HEK293 (cell line): ENCODE data around the gene SH2D7.
A peak's percentile ranks its signal among the peaks of the same experiment; 100 is the strongest.

Source experiments
- FEZF1 ChIP-seq: fragments of 450-650 bp; formaldehyde crosslinking; IDR thresholded peaks from 2 replicates; pipeline ENCODE4 v1.5.1; 2016; ENCODE audit warnings: missing biosample characterization, missing genetic modification characterization
- MEIS1 ChIP-seq: sonication (generic); formaldehyde crosslinking; IDR thresholded peaks from 2 replicates; pipeline ENCODE4 v1.8.1; 2022; ENCODE audit warnings: missing genetic modification reagents, mild to moderate bottlenecking, borderline replicate concordance
- SCRT1 ChIP-seq: fragments of 450-650 bp; formaldehyde crosslinking; IDR thresholded peaks from 2 replicates; pipeline ENCODE4 v1.5.1; 2016; ENCODE audit warnings: missing biosample characterization, missing genetic modification characterization, borderline replicate concordance
- SP7 ChIP-seq: fragments of 450-650 bp; formaldehyde crosslinking; IDR thresholded peaks from 2 replicates; pipeline ENCODE4 v1.5.1; 2016; ENCODE audit warnings: missing biosample characterization, missing genetic modification characterization
- ZBTB17 ChIP-seq: fragments of 450-650 bp; formaldehyde crosslinking; IDR thresholded peaks from 2 replicates; pipeline ENCODE4 v1.5.1; 2016; ENCODE audit warnings: missing biosample characterization, missing genetic modification characterization
- ZBTB8A ChIP-seq: fragments of 450-650 bp; formaldehyde crosslinking; IDR thresholded peaks from 2 replicates; pipeline ENCODE4 v1.5.1; 2016; ENCODE audit warnings: missing biosample characterization, missing genetic modification characterization
- ZEB2 ChIP-seq: fragments of 450-650 bp; formaldehyde crosslinking; IDR thresholded peaks from 2 replicates; pipeline ENCODE4 v1.5.1; 2016; ENCODE audit warnings: missing biosample characterization, missing genetic modification characterization
- ZNF155 ChIP-seq: fragments of 450-650 bp; formaldehyde crosslinking; IDR thresholded peaks from 2 replicates; pipeline ENCODE4 v1.5.1; 2016; ENCODE audit warnings: missing biosample characterization, missing genetic modification characterization
- ZNF221 ChIP-seq: fragments of 450-650 bp; formaldehyde crosslinking; IDR thresholded peaks from 2 replicates; pipeline ENCODE4 v1.5.1; 2017; ENCODE audit warnings: missing biosample characterization, missing genetic modification characterization, borderline replicate concordance
- ZNF274 ChIP-seq, 2 experiments: fragments of 200-500 bp in 1 of 2; fragments of 450-650 bp in 1 of 2; sonication (Bioruptor generic) in 1 of 2; formaldehyde crosslinking in 1 of 2; IDR thresholded peaks; 2 replicates each; pipeline versions ENCODE4 v1.5.1 to v1.6.1; 2014 to 2016; ENCODE audit warnings: borderline replicate concordance in 1 of 2, inconsistent platforms in 1 of 2, low read length in 1 of 2, missing biosample characterization in 1 of 2, missing genetic modification characterization in 1 of 2
- ZNF311 ChIP-seq: fragments of 450-650 bp; formaldehyde crosslinking; IDR thresholded peaks from 2 replicates; pipeline ENCODE4 v1.5.1; 2017; ENCODE audit warnings: missing biosample characterization, missing genetic modification characterization, borderline replicate concordance
- ZNF335 ChIP-seq: fragments of 450-650 bp; formaldehyde crosslinking; conservative IDR thresholded peaks from 2 replicates; pipeline ENCODE4 v1.5.1; 2016; ENCODE audit warnings: missing biosample characterization, missing genetic modification characterization
- ZNF558 ChIP-seq: fragments of 450-650 bp; formaldehyde crosslinking; IDR thresholded peaks from 2 replicates; pipeline ENCODE4 v1.5.1; 2016; ENCODE audit warnings: missing biosample characterization, missing genetic modification characterization
- ZNF600 ChIP-seq: fragments of 450-650 bp; formaldehyde crosslinking; IDR thresholded peaks from 2 replicates; pipeline ENCODE4 v1.5.1; 2016; ENCODE audit warnings: missing biosample characterization, missing genetic modification characterization
- ZNF629 ChIP-seq: fragments of 450-650 bp; formaldehyde crosslinking; IDR thresholded peaks from 2 replicates; pipeline ENCODE4 v1.5.1; 2017; ENCODE audit warnings: missing biosample characterization, missing genetic modification characterization
- ZNF837 ChIP-seq: fragments of 450-650 bp; formaldehyde crosslinking; IDR thresholded peaks from 2 replicates; pipeline ENCODE4 v1.5.1; 2016; ENCODE audit warnings: missing biosample characterization, missing genetic modification characterization
- ZSCAN30 ChIP-seq: fragments of 450-650 bp; IDR thresholded peaks from 2 replicates; pipeline ENCODE4 v1.5.1; 2018; ENCODE audit warnings: missing biosample characterization, mild to moderate bottlenecking, missing genetic modification characterization, moderate library complexity
- ZXDB ChIP-seq: fragments of 450-650 bp; formaldehyde crosslinking; IDR thresholded peaks from 2 replicates; pipeline ENCODE4 v1.5.1; 2016; ENCODE audit warnings: missing biosample characterization, missing genetic modification characterization
- TF ChIP-seq, protein P1 (sequence below): fragments of 450-650 bp; formaldehyde crosslinking; IDR thresholded peaks from 2 replicates; pipeline ENCODE4 v1.5.1; 2016; ENCODE audit warnings: missing biosample characterization, missing genetic modification characterization
- TF ChIP-seq, protein P2 (sequence below): fragments of 450-650 bp; formaldehyde crosslinking; IDR thresholded peaks from 2 replicates; pipeline ENCODE4 v1.5.1; 2016; ENCODE audit warnings: missing biosample characterization, missing genetic modification characterization
- TF ChIP-seq, protein P3 (sequence below): fragments of 450-650 bp; formaldehyde crosslinking; IDR thresholded peaks from 2 replicates; pipeline ENCODE4 v1.5.1; 2016; ENCODE audit warnings: missing biosample characterization, missing genetic modification characterization
- TF ChIP-seq, protein P4 (sequence below): fragments of 450-650 bp; formaldehyde crosslinking; IDR thresholded peaks from 2 replicates; pipeline ENCODE4 v1.5.1; 2017; ENCODE audit warnings: missing biosample characterization, mild to moderate bottlenecking, missing genetic modification characterization, moderate library complexity

Gene SH2D7

DNA sequence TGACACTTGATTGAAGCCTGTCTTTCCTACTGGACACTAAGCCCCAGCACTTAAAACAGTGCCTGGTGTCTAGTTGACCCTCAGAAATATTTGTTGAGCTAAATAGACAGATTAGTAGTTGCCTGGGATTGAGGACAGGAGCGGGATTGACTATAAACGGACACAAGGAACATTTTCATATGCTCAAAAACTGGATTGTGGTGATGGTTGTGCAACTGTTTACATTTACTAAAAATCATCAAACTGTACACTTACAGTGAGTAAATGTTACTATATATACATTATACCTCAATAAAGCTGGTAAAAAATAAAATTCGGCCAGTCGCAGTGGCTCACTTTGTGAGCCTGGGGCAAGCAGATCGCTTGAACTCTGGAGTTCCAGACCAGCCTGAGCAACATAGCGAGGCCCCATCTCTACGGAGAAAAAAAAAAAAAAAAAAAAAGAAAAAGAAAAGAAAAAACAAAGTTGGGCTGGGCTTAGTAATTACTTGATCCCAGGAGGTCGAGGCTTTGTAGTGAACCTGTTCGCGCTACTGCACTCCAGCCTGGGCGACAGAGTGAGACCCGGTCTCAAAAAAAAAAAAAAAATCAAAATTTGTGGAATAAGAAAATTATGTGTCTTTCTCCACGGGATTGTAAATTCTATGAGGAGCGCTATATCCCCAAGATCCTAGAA, 56.2 kb downstream of the SH2D7 start (continued):
- TF ChIP-seq, protein P1, sequence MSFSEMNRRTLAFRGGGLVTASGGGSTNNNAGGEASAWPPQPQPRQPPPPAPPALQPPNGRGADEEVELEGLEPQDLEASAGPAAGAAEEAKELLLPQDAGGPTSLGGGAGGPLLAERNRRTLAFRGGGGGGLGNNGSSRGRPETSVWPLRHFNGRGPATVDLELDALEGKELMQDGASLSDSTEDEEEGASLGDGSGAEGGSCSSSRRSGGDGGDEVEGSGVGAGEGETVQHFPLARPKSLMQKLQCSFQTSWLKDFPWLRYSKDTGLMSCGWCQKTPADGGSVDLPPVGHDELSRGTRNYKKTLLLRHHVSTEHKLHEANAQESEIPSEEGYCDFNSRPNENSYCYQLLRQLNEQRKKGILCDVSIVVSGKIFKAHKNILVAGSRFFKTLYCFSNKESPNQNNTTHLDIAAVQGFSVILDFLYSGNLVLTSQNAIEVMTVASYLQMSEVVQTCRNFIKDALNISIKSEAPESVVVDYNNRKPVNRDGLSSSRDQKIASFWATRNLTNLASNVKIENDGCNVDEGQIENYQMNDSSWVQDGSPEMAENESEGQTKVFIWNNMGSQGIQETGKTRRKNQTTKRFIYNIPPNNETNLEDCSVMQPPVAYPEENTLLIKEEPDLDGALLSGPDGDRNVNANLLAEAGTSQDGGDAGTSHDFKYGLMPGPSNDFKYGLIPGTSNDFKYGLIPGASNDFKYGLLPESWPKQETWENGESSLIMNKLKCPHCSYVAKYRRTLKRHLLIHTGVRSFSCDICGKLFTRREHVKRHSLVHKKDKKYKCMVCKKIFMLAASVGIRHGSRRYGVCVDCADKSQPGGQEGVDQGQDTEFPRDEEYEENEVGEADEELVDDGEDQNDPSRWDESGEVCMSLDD (tag by site-specific recombination): no peak
- TF ChIP-seq, protein P2, sequence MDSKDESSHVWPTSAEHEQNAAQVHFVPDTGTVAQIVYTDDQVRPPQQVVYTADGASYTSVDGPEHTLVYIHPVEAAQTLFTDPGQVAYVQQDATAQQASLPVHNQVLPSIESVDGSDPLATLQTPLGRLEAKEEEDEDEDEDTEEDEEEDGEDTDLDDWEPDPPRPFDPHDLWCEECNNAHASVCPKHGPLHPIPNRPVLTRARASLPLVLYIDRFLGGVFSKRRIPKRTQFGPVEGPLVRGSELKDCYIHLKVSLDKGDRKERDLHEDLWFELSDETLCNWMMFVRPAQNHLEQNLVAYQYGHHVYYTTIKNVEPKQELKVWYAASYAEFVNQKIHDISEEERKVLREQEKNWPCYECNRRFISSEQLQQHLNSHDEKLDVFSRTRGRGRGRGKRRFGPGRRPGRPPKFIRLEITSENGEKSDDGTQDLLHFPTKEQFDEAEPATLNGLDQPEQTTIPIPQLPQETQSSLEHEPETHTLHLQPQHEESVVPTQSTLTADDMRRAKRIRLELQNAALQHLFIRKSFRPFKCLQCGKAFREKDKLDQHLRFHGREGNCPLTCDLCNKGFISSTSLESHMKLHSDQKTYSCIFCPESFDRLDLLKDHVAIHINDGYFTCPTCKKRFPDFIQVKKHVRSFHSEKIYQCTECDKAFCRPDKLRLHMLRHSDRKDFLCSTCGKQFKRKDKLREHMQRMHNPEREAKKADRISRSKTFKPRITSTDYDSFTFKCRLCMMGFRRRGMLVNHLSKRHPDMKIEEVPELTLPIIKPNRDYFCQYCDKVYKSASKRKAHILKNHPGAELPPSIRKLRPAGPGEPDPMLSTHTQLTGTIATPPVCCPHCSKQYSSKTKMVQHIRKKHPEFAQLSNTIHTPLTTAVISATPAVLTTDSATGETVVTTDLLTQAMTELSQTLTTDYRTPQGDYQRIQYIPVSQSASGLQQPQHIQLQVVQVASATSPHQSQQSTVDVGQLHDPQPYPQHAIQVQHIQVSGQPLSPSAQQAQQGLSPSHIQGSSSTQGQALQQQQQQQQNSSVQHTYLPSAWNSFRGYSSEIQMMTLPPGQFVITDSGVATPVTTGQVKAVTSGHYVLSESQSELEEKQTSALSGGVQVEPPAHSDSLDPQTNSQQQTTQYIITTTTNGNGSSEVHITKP (tag by site-specific recombination): 0 out of 2 replicates have a peak, but pooled peaks have one; percentile 20
- TF ChIP-seq ZEB2: peak; percentile 66; the same call in 1 of the 2 replicates
- no peak for TF ChIP-seq FEZF1
- 0 out of 2 replicates have a peak, but pooled peaks have one; percentile 8 for TF ChIP-seq SCRT1 (tag by site-specific recombination)
- TF ChIP-seq ZXDB: peak; percentile 73; the same call in 1 of the 2 replicates
- TF ChIP-seq, protein P3, sequence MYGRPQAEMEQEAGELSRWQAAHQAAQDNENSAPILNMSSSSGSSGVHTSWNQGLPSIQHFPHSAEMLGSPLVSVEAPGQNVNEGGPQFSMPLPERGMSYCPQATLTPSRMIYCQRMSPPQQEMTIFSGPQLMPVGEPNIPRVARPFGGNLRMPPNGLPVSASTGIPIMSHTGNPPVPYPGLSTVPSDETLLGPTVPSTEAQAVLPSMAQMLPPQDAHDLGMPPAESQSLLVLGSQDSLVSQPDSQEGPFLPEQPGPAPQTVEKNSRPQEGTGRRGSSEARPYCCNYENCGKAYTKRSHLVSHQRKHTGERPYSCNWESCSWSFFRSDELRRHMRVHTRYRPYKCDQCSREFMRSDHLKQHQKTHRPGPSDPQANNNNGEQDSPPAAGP: no peak
- TF ChIP-seq ZNF311 (tag by site-specific recombination): no peak
- peak; percentile 43; the same call in 1 of the 2 replicates for TF ChIP-seq ZNF629 (tag by site-specific recombination)
- peak; percentile 66 for TF ChIP-seq ZNF558 (tag by site-specific recombination)
- no peak for TF ChIP-seq ZNF221 (tag by site-specific recombination)
- no peak for TF ChIP-seq ZNF837 (tag by site-specific recombination)
- TF ChIP-seq MEIS1 (CRISPR knock-in tag): no peak
- TF ChIP-seq ZBTB17 (tag by site-specific recombination): peak; percentile 59
- TF ChIP-seq SP7 (tag by site-specific recombination): peak; percentile 51; the same call in 1 of the 2 replicates
- TF ChIP-seq ZNF600 (tag by site-specific recombination): peak; percentile 39
- no peak for TF ChIP-seq ZBTB8A (tag by site-specific recombination)
- TF ChIP-seq ZSCAN30 (tag by site-specific recombination): 0 out of 2 replicates have a peak, but pooled peaks have one; percentile 12
- TF ChIP-seq ZNF274 (IDR thresholded peaks at IDR 0.05; ENCODE audit: low read length): no peak
- no peak for TF ChIP-seq ZNF274 (tag by site-specific recombination; IDR thresholded peaks at IDR 0.05; ENCODE audit: borderline replicate concordance)
- TF ChIP-seq ZNF155 (tag by site-specific recombination): no peak
- TF ChIP-seq, protein P4, sequence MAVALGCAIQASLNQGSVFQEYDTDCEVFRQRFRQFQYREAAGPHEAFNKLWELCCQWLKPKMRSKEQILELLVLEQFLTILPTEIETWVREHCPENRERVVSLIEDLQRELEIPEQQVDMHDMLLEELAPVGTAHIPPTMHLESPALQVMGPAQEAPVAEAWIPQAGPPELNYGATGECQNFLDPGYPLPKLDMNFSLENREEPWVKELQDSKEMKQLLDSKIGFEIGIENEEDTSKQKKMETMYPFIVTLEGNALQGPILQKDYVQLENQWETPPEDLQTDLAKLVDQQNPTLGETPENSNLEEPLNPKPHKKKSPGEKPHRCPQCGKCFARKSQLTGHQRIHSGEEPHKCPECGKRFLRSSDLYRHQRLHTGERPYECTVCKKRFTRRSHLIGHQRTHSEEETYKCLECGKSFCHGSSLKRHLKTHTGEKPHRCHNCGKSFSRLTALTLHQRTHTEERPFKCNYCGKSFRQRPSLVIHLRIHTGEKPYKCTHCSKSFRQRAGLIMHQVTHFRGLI (tag by site-specific recombination): peak; percentile 43; the same call in 1 of the 2 replicates
- TF ChIP-seq ZNF335 (tag by site-specific recombination): peak; percentile 89
